Peyer's patch (tissue), 4 donors: ENCODE data around the gene POFUT1.

Source experiments
- POLR2A ChIP-seq, 2 donors: fragments of 450-650 bp; IDR thresholded peaks; one replicate each; pipeline ENCODE4 v1.5.1; 2017; ENCODE audit warnings: antibody characterized with exemption in 2 of 2, mild to moderate bottlenecking in 2 of 2, moderate library complexity in 2 of 2
- TF ChIP-seq, protein P1 (sequence below), 6 experiments: fragments of 450-650 bp in 4 of 6; fragments of 200-600 bp in 2 of 6; sonication (generic) in 1 of 6; IDR thresholded peaks; one replicate each; pipeline ENCODE4 v1.5.1; 2017 to 2019; ENCODE audit warnings: antibody characterized with exemption in 6 of 6, mild to moderate bottlenecking in 3 of 6, moderate library complexity in 1 of 6

DNA sequence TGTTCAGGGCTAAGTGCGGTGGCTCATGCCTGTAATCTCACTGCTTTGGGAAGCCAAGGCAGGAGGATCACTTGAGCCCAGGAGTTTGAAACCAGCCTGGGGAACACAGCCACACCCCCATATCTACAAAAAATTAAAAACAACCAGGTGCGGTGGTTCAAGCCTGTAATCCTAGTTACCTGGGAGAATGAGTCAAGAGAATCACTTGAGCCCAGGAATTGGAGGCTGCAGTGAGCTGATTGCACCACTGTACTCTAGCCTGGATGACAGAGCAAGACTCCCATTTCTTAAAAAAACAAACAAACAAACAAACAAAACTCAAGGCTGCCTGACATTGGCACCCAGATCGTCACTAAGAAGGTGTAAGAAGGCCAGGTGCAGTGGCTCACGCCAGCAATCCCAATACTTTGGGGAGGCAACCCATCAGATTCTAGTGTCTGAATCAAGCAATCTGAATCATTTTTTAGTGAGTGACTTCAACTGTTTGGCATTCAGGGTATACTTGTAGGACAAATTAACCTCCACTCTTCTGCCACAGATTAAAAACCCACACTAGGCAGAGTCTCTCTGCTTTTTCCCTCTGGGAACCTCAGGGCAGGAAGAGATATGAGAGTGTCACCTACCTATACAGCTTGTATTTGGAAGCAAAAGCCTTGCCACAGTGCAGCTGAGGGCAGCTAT lies 6.2 kb upstream of the POFUT1 start:
- TF ChIP-seq, protein P1, sequence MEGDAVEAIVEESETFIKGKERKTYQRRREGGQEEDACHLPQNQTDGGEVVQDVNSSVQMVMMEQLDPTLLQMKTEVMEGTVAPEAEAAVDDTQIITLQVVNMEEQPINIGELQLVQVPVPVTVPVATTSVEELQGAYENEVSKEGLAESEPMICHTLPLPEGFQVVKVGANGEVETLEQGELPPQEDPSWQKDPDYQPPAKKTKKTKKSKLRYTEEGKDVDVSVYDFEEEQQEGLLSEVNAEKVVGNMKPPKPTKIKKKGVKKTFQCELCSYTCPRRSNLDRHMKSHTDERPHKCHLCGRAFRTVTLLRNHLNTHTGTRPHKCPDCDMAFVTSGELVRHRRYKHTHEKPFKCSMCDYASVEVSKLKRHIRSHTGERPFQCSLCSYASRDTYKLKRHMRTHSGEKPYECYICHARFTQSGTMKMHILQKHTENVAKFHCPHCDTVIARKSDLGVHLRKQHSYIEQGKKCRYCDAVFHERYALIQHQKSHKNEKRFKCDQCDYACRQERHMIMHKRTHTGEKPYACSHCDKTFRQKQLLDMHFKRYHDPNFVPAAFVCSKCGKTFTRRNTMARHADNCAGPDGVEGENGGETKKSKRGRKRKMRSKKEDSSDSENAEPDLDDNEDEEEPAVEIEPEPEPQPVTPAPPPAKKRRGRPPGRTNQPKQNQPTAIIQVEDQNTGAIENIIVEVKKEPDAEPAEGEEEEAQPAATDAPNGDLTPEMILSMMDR (IDR thresholded peaks at IDR 0.05), result no peak
- TF ChIP-seq POLR2A (IDR thresholded peaks at IDR 0.05), result no peak
